Measurements from ENCODE around the gene AFP. TPM values are rescaled to one million over a fixed set of nuclear protein-coding genes. Genes with fewer than 3 reads are reported as not detected.

Gene AFP
- total RNA-seq, 1 donor from 2014 or later = 166 TPM

DNA sequence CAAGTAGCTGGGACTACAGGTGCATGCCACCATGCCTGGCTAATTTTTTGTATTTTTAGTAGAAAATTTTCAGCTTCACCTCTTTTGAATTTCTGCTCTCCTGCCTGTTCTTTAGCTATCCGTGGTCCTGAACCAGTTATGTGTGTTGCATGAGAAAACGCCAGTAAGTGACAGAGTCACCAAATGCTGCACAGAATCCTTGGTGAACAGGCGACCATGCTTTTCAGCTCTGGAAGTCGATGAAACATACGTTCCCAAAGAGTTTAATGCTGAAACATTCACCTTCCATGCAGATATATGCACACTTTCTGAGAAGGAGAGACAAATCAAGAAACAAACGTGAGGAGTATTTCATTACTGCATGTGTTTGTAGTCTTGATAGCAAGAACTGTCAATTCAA, 18.0 kb upstream of the AFP start:
- H3K4me1 Mint-ChIP-seq (ENCODE audit: low read depth) = peaks cover 5% of the 10 kb centered on the region
- no peaks in the 10 kb centered on the region for H3K27me3 Mint-ChIP-seq
- H3K36me3 Mint-ChIP-seq (ENCODE audit: insufficient read depth) = peaks cover 2% of the 10 kb centered on the region
- no peak for DNase-seq (ENCODE audit: low spot score, unreplicated experiment)
- TF ChIP-seq, protein P1, sequence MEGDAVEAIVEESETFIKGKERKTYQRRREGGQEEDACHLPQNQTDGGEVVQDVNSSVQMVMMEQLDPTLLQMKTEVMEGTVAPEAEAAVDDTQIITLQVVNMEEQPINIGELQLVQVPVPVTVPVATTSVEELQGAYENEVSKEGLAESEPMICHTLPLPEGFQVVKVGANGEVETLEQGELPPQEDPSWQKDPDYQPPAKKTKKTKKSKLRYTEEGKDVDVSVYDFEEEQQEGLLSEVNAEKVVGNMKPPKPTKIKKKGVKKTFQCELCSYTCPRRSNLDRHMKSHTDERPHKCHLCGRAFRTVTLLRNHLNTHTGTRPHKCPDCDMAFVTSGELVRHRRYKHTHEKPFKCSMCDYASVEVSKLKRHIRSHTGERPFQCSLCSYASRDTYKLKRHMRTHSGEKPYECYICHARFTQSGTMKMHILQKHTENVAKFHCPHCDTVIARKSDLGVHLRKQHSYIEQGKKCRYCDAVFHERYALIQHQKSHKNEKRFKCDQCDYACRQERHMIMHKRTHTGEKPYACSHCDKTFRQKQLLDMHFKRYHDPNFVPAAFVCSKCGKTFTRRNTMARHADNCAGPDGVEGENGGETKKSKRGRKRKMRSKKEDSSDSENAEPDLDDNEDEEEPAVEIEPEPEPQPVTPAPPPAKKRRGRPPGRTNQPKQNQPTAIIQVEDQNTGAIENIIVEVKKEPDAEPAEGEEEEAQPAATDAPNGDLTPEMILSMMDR (IDR thresholded peaks at IDR 0.05; ENCODE audit: unreplicated experiment) = no peak
- H3K27ac Mint-ChIP-seq = no peak overlapping the region
- H3K9me3 Mint-ChIP-seq (ENCODE audit: low read depth) = peaks cover 7% of the 10 kb centered on the region
- no peak overlapping the region for H3K4me3 Mint-ChIP-seq (ENCODE audit: low read depth)

DNA sequence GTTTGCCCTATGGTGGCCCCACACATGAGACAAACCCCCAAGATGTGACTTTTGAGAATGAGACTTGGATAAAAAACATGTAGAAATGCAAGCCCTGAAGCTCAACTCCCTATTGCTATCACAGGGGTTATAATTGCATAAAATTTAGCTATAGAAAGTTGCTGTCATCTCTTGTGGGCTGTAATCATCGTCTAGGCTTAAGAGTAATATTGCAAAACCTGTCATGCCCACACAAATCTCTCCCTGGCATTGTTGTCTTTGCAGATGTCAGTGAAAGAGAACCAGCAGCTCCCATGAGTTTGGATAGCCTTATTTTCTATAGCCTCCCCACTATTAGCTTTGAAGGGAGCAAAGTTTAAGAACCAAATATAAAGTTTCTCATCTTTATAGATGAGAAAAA, 17.3 kb upstream of the AFP start:
- H3K27ac Mint-ChIP-seq = no peak overlapping the region
- TF ChIP-seq, protein P1 (IDR thresholded peaks at IDR 0.05; ENCODE audit: unreplicated experiment) = no peak
- H3K4me1 Mint-ChIP-seq (ENCODE audit: low read depth) = peaks cover 5% of the 10 kb centered on the region
- DNase-seq (ENCODE audit: low spot score, unreplicated experiment) = no peak
- peaks cover 2% of the 10 kb centered on the region for H3K36me3 Mint-ChIP-seq (ENCODE audit: insufficient read depth)
- no peak overlapping the region for H3K4me3 Mint-ChIP-seq (ENCODE audit: low read depth)
- peaks cover 7% of the 10 kb centered on the region for H3K9me3 Mint-ChIP-seq (ENCODE audit: low read depth)
- H3K27me3 Mint-ChIP-seq = no peaks in the 10 kb centered on the region

DNA sequence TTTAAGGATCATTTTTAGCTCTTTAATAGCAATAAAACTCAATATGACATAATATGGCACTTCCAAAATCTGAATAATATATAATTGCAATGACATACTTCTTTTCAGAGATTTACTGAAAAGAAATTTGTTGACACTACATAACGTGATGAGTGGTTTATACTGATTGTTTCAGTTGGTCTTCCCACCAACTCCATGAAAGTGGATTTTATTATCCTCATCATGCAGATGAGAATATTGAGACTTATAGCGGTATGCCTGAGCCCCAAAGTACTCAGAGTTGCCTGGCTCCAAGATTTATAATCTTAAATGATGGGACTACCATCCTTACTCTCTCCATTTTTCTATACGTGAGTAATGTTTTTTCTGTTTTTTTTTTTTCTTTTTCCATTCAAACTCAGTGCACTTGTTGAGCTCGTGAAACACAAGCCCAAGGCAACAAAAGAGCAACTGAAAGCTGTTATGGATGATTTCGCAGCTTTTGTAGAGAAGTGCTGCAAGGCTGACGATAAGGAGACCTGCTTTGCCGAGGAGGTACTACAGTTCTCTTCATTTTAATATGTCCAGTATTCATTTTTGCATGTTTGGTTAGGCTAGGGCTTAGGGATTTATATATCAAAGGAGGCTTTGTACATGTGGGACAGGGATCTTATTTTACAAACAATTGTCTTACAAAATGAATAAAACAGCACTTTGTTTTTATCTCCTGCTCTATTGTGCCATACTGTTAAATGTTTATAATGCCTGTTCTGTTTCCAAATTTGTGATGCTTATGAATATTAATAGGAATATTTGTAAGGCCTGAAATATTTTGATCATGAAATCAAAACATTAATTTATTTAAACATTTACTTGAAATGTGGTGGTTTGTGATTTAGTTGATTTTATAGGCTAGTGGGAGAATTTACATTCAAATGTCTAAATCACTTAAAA, 16.6 kb upstream of the AFP start:
- no peak for DNase-seq (ENCODE audit: low spot score, unreplicated experiment)
- Mint-ChIP-seq H3K9me3 (ENCODE audit: low read depth) (peaks cover 7% of the 10 kb centered on the region), H3K4me3 (ENCODE audit: low read depth) (no peak overlapping the region), H3K27me3 (no peaks in the 10 kb centered on the region), H3K27ac (no peak overlapping the region), H3K36me3 (ENCODE audit: insufficient read depth) (peaks cover 2% of the 10 kb centered on the region), H3K4me1 (ENCODE audit: low read depth) (peaks cover 5% of the 10 kb centered on the region)
- TF ChIP-seq, protein P1 (IDR thresholded peaks at IDR 0.05; ENCODE audit: unreplicated experiment) = no peak

DNA sequence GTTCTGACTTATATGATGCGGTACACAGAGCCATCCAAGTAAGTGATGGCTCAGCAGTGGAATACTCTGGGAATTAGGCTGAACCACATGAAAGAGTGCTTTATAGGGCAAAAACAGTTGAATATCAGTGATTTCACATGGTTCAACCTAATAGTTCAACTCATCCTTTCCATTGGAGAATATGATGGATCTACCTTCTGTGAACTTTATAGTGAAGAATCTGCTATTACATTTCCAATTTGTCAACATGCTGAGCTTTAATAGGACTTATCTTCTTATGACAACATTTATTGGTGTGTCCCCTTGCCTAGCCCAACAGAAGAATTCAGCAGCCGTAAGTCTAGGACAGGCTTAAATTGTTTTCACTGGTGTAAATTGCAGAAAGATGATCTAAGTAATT, 15.4 kb upstream of the AFP start:
- Mint-ChIP-seq H3K9me3 (ENCODE audit: low read depth) (peaks cover 7% of the 10 kb centered on the region), H3K36me3 (ENCODE audit: insufficient read depth) (peaks cover 2% of the 10 kb centered on the region)

DNA sequence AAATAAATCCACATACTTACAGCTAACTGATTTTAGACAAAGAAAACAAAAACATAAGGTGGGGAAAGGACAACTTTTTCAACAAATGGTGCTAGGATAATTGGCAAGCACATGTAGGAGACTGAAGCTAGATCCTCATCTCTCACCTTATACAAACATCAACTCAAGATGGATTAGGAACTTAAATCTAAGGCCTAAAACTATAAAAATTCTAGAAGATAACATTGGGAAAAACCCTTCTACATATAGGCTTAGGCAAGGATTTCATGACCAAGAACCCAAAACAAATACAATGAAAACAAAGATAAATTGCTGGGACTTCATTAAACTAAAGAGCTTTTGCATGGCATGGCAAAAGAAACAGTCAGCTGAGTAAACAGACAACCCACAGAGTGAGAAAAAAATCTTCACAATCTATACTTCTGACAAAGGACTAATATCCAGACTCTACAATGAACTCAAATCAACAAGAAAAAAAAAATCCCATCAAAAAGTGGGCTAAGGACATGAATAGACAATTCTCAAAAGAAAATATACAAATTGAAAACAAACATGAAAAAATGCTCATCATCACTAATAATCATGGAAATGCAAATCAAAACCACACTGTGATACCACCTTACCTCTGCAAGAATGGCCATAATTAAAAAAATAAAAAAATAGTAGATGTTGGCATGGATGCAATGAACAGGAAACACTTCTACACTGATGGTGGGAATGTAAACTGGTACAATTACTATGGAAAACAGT, 14.1 kb upstream of the AFP start:
- Mint-ChIP-seq H3K27me3 (no peaks in the 10 kb centered on the region), H3K9me3 (ENCODE audit: low read depth) (peaks cover 14% of the 10 kb centered on the region), H3K4me1 (ENCODE audit: low read depth) (peaks cover 5% of the 10 kb centered on the region), H3K4me3 (ENCODE audit: low read depth) (no peak overlapping the region), H3K36me3 (ENCODE audit: insufficient read depth) (peaks cover 4% of the 10 kb centered on the region), H3K27ac (no peak overlapping the region)
- DNase-seq (ENCODE audit: low spot score, unreplicated experiment) = no peak
- TF ChIP-seq, protein P1 (IDR thresholded peaks at IDR 0.05; ENCODE audit: unreplicated experiment) = no peak

More for the DNA sequence above, 15.4 kb upstream of the AFP start:
- Mint-ChIP-seq H3K4me1 (ENCODE audit: low read depth) (peaks cover 5% of the 10 kb centered on the region), H3K27me3 (no peaks in the 10 kb centered on the region), H3K4me3 (ENCODE audit: low read depth) (no peak overlapping the region), H3K27ac (no peak overlapping the region)
- TF ChIP-seq, protein P1 (IDR thresholded peaks at IDR 0.05; ENCODE audit: unreplicated experiment) = no peak
- DNase-seq (ENCODE audit: low spot score, unreplicated experiment) = no peak

Data from progenitor cell of endocrine pancreas (in vitro differentiated cells).